Measurements from ENCODE around the gene ANKRD17.

DNA sequence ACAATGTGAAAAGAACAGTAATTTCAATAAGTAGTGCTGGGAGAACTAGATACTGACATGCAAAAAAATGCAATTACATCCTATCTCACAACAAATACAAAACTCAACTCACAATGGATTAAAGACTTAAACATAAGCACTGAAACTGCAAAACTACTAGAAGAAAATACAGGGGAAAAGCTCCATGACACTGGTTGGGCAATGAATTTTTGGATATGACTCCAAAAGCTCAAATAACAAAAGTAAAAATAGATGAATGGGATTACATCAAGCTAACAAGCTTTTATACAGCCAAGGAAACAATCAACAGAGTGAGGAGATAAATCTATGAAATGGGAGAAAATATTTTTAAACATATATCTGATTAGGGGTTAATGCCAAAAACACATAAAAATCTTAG lies 53.1 kb downstream of the ANKRD17 start:
- TF ChIP-seq POLR2A (IDR thresholded peaks at IDR 0.05), result no peak
- TF ChIP-seq CTCF (IDR thresholded peaks at IDR 0.05), result no peak

Measured in uterus (tissue), 2 donors.